ENCODE results near the gene NUTF2. TPM values are rescaled to one million over a fixed set of nuclear protein-coding genes. Genes with fewer than 3 reads are reported as not detected.
A peak's percentile ranks its signal among the peaks of the same experiment; 100 is the strongest.
"Not testable (repeated sequence)": the region's sequence is repeated elsewhere in the genome, so short reads cannot be mapped to it uniquely, and the experiment has no call there.

NUTF2 gene
- total RNA-seq, 1 donor from 2014 or later, result 56.5 TPM

- DNase-seq, result no peak
Observed at GRCh38 chr16:67885545-67885944, 38.8 kb downstream of the NUTF2 start.

- DNase-seq, result no peak
Observed at GRCh38 chr16:67885976-67886375, 39.2 kb downstream of the NUTF2 start.

GRCh38 chr16:67886387-67886786 lies 39.7 kb downstream of the NUTF2 start:
- no peak for DNase-seq

- no peak for DNase-seq
Observed at GRCh38 chr16:67888331-67888730, 41.6 kb downstream of the NUTF2 start.

- no peak for DNase-seq
Observed at GRCh38 chr16:67892375-67892774, 45.6 kb downstream of the NUTF2 start.

- DNase-seq, result peak; percentile 94
Observed at GRCh38 chr16:67892899-67893742, 46.4 kb downstream of the NUTF2 start, which contains the start of gene PSKH1. PSKH1 (plus strand) TSS chr16:67893254; CDS start chr16:67908750, 15,496 bp downstream.

- DNase-seq, result no peak
Observed at GRCh38 chr16:67893743-67894399, 47.1 kb downstream of the NUTF2 start.

- DNase-seq, result no peak
Observed at GRCh38 chr16:67897231-67897630, 50.5 kb downstream of the NUTF2 start.

- no peak for DNase-seq
Observed at GRCh38 chr16:67901734-67902133, 55.0 kb downstream of the NUTF2 start.

GRCh38 chr16:67902831-67903230 lies 56.1 kb downstream of the NUTF2 start:
- DNase-seq, result no peak

- no peak for DNase-seq
Observed at GRCh38 chr16:67907397-67908180, 60.9 kb downstream of the NUTF2 start.

GRCh38 chr16:67909056-67909742 lies 62.5 kb downstream of the NUTF2 start:
- DNase-seq, result no peak

GRCh38 chr16:67910158-67910557 lies 63.4 kb downstream of the NUTF2 start:
- peak; percentile 11 for DNase-seq

- no peak for DNase-seq
Observed at GRCh38 chr16:67914758-67915495, 68.2 kb downstream of the NUTF2 start.

- not testable (repeated sequence) for DNase-seq
Observed at GRCh38 chr16:67915496-67915769, 68.7 kb downstream of the NUTF2 start.

- DNase-seq, result no peak
Observed at GRCh38 chr16:67915831-67916723, 69.3 kb downstream of the NUTF2 start.

- DNase-seq, result no peak
Observed at GRCh38 chr16:67917140-67917851, 70.6 kb downstream of the NUTF2 start.

GRCh38 chr16:67917852-67918236 lies 71.1 kb downstream of the NUTF2 start:
- no peak for DNase-seq

- no peak for DNase-seq
Observed at GRCh38 chr16:67919622-67920221, 73.0 kb downstream of the NUTF2 start.
